Neural progenitor cell (in vitro differentiated cells): ENCODE data around the gene PARD3B. TPM values are rescaled to one million over a fixed set of nuclear protein-coding genes. Genes with fewer than 3 reads are reported as not detected.

Source experiments
- DNase-seq: peaks from one replicate; pipeline ENCODE4 v3.0.0-alpha.2; 2016; ENCODE audit warnings: low spot score
- H2AFZ ChIP-seq: fragments of 200-600 bp; sonication (generic); replicated peaks from 2 replicates; pipeline ENCODE4 v1.6.1; 2016; ENCODE audit warnings: antibody characterized with exemption
- H3F3A ChIP-seq: fragments of 200-600 bp; sonication (generic); 2 replicates; pipeline ENCODE4 v1.6.1; 2016; ENCODE audit warnings: antibody characterized with exemption, low read depth
- H3K27ac ChIP-seq: fragments of 200-600 bp; sonication (generic); 2 replicates; pipeline ENCODE4 v1.5.1; 2016; ENCODE audit warnings: mild to moderate bottlenecking
- H3K27me3 ChIP-seq: fragments of 200-600 bp; sonication (generic); 2 replicates; pipeline ENCODE4 v1.6.1; 2016; ENCODE audit warnings: mild to moderate bottlenecking, moderate library complexity
- H3K36me3 ChIP-seq: fragments of 200-600 bp; sonication (generic); 2 replicates; pipeline ENCODE4 v1.5.1; 2016
- H3K4me1 ChIP-seq: fragments of 200-600 bp; sonication (generic); 2 replicates; pipeline ENCODE4 v1.6.1; 2016; ENCODE audit warnings: mixed run types
- H3K4me2 ChIP-seq: fragments of 200-600 bp; sonication (generic); 2 replicates; pipeline ENCODE4 v1.6.1; 2016
- H3K4me3 ChIP-seq: fragments of 200-600 bp; sonication (generic); 2 replicates; pipeline ENCODE4 v1.5.1; 2016
- H3K79me2 ChIP-seq: fragments of 200-600 bp; sonication (generic); 2 replicates; pipeline ENCODE4 v1.6.1; 2016; ENCODE audit warnings: low read depth
- H3K9ac ChIP-seq: fragments of 200-600 bp; sonication (generic); 2 replicates; pipeline ENCODE4 v1.6.1; 2016
- H3K9me3 ChIP-seq: fragments of 200-600 bp; sonication (generic); 2 replicates; pipeline ENCODE4 v1.5.1; 2016; ENCODE audit warnings: low read depth
- H4K20me1 ChIP-seq: fragments of 200-600 bp; sonication (generic); 2 replicates; pipeline ENCODE4 v1.6.1; 2016; ENCODE audit warnings: low read depth
- H3K27ac Mint-ChIP-seq: 3 replicates; pipeline ENCODE4 v1.8.0; 2021; ENCODE audit warnings: mixed read lengths
- H3K27me3 Mint-ChIP-seq: 2 replicates; pipeline ENCODE4 v1.8.0; 2022; ENCODE audit warnings: low read depth, mild to moderate bottlenecking, inconsistent platforms, moderate library complexity, mixed read lengths; ENCODE audit not compliant: insufficient read depth
- H3K36me3 Mint-ChIP-seq: 3 replicates; pipeline ENCODE4 v1.8.0; 2021; ENCODE audit warnings: mixed read lengths
- H3K4me1 Mint-ChIP-seq: 3 replicates; pipeline ENCODE4 v1.8.0; 2021; ENCODE audit warnings: mixed read lengths
- H3K4me3 Mint-ChIP-seq: 3 replicates; pipeline ENCODE4 v1.8.0; 2021; ENCODE audit warnings: mild to moderate bottlenecking, moderate library complexity, mixed read lengths
- H3K9me3 Mint-ChIP-seq: 3 replicates; pipeline ENCODE4 v1.8.0; 2020; ENCODE audit warnings: mixed read lengths
- CTCF ChIP-seq: fragments of 200-600 bp; sonication (generic); IDR thresholded peaks from 2 replicates; pipeline ENCODE4 v1.5.1; 2017; ENCODE audit warnings: antibody characterized with exemption, mild to moderate bottlenecking
- EZH2 ChIP-seq: fragments of 200-600 bp; sonication (generic); IDR thresholded peaks from 2 replicates; pipeline ENCODE4 v1.6.1; 2017; ENCODE audit warnings: antibody characterized with exemption, mild to moderate bottlenecking, moderate library complexity
- EZH2phosphoT487 ChIP-seq: fragments of 200-600 bp; sonication (generic); IDR thresholded peaks from 2 replicates; pipeline ENCODE4 v1.6.1; 2017; ENCODE audit warnings: antibody characterized with exemption
- total RNA-seq: library from RNA; depleted of rRNA; stranded (reverse); fragments of >200 nt; gene quantifications from 2 replicates; pipeline ENCODE4 v1.2.3, GENCODE V29; 2015; ENCODE audit warnings: low replicate concordance

The PARD3B gene
- total RNA-seq, 1 donor from 2014 or later, result 8.4 TPM

- Mint-ChIP-seq H3K9me3 (peaks cover 11% of the 10 kb centered on the region), H3K4me1 (no peaks in the 10 kb centered on the region), H3K4me3 (no peak overlapping the region), H3K27me3 (no peaks in the 10 kb centered on the region), H3K27ac (no peak overlapping the region), H3K36me3 (no peaks in the 10 kb centered on the region)
- Histone ChIP-seq H3K79me2 (no peaks in the 10 kb centered on the region), H3F3A (no peaks in the 10 kb centered on the region), H3K4me2 (no peak overlapping the region), H3K27me3 (no peaks in the 10 kb centered on the region), H3K4me3 (no peak overlapping the region), H3K36me3 (no peaks in the 10 kb centered on the region), H3K4me1 (no peaks in the 10 kb centered on the region), H3K27ac (no peak overlapping the region), H3K9ac (no peak overlapping the region), H4K20me1 (no peaks in the 10 kb centered on the region), H2AFZ (no peak overlapping the region), H3K9me3 (no peaks in the 10 kb centered on the region)
- no peak for DNase-seq
- TF ChIP-seq CTCF (no peak), EZH2 (no peak), EZH2phosphoT487 (no peak)
These were observed 83.8 kb downstream of the PARD3B start for GRCh38 chr2:204628926-204629712.

- Histone ChIP-seq H3K4me2 (no peak overlapping the region), H3K4me1 (no peaks in the 10 kb centered on the region), H2AFZ (no peak overlapping the region), H3K9me3 (no peaks in the 10 kb centered on the region), H3K9ac (no peak overlapping the region), H3F3A (no peaks in the 10 kb centered on the region), H3K27me3 (no peaks in the 10 kb centered on the region), H3K36me3 (no peaks in the 10 kb centered on the region), H4K20me1 (no peaks in the 10 kb centered on the region), H3K4me3 (no peak overlapping the region), H3K27ac (no peak overlapping the region), H3K79me2 (no peaks in the 10 kb centered on the region)
- no peak overlapping the region for H3K4me3 Mint-ChIP-seq
- H3K36me3 Mint-ChIP-seq, result no peaks in the 10 kb centered on the region
- TF ChIP-seq EZH2phosphoT487, result no peak
- no peak for TF ChIP-seq CTCF
- TF ChIP-seq EZH2, result no peak
- H3K9me3 Mint-ChIP-seq, result peaks cover 11% of the 10 kb centered on the region
- H3K27me3 Mint-ChIP-seq, result no peaks in the 10 kb centered on the region
- H3K4me1 Mint-ChIP-seq, result no peaks in the 10 kb centered on the region
- DNase-seq, result no peak
- no peak overlapping the region for H3K27ac Mint-ChIP-seq
These were observed 87.1 kb downstream of the PARD3B start for GRCh38 chr2:204632410-204632809.

GRCh38 chr2:204634564-204634963 is 89.3 kb downstream of the PARD3B start:
- no peak overlapping the region for H3K4me3 Mint-ChIP-seq
- no peaks in the 10 kb centered on the region for H3K36me3 Mint-ChIP-seq
- peaks cover 11% of the 10 kb centered on the region for H3K9me3 Mint-ChIP-seq
- no peak overlapping the region for H3K9ac ChIP-seq
- H3K27ac ChIP-seq, result no peak overlapping the region
- no peak overlapping the region for H3K27ac Mint-ChIP-seq
- no peaks in the 10 kb centered on the region for H4K20me1 ChIP-seq
- TF ChIP-seq CTCF (no peak), EZH2 (no peak), EZH2phosphoT487 (no peak)
- no peaks in the 10 kb centered on the region for H3K36me3 ChIP-seq
- H3K4me2 ChIP-seq, result no peak overlapping the region
- no peaks in the 10 kb centered on the region for H3K9me3 ChIP-seq
- no peak for DNase-seq
- H3K27me3 ChIP-seq, result no peaks in the 10 kb centered on the region
- no peak overlapping the region for H3K4me3 ChIP-seq
- no peaks in the 10 kb centered on the region for H3K27me3 Mint-ChIP-seq
- H3K4me1 Mint-ChIP-seq, result no peaks in the 10 kb centered on the region
- no peaks in the 10 kb centered on the region for H3F3A ChIP-seq
- H3K4me1 ChIP-seq, result no peaks in the 10 kb centered on the region
- no peak overlapping the region for H2AFZ ChIP-seq
- H3K79me2 ChIP-seq, result no peaks in the 10 kb centered on the region
